ENCODE data around the gene RTBDN.
"Not testable (repeated sequence)": the region's sequence is repeated elsewhere in the genome, so short reads cannot be mapped to it uniquely, and the experiment has no call there.

RTBDN gene

DNA sequence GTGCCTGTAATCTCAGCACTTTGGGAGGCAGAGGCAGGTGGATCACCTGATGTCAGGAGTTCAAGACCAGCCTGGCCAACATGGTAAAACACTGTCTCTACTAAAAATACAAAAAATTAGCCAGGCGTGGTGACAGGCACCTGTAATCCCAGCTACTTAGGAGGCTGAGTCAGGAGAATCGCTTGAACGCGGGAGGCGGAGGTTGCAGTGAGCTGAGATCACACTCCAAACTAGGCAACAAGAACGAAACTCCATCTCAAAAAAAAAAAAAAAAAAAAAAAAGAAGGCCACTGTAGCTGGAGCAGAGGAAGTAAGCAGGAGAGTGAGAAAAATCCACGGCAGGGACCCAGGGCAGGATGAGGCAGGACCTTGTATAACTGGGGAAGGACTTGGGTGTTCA lies 12.2 kb upstream of the RTBDN start:
- H3K36me3 ChIP-seq (ENCODE audit: control insufficient read depth, low read depth, low read length); H3K9ac ChIP-seq (ENCODE audit: low read length); H3K4me1 ChIP-seq (ENCODE audit: control insufficient read depth, low read depth, low read length); H3K4me3 ChIP-seq (ENCODE audit: low read length); H3K9me3 ChIP-seq (ENCODE audit: control insufficient read depth, low read depth, low read length); H3K27ac ChIP-seq (ENCODE audit: low read length): not testable (repeated sequence)
- H3K27me3 ChIP-seq (ENCODE audit: control insufficient read depth, insufficient read depth, low read length), result peaks cover 11% of the 10 kb centered on the region

DNA sequence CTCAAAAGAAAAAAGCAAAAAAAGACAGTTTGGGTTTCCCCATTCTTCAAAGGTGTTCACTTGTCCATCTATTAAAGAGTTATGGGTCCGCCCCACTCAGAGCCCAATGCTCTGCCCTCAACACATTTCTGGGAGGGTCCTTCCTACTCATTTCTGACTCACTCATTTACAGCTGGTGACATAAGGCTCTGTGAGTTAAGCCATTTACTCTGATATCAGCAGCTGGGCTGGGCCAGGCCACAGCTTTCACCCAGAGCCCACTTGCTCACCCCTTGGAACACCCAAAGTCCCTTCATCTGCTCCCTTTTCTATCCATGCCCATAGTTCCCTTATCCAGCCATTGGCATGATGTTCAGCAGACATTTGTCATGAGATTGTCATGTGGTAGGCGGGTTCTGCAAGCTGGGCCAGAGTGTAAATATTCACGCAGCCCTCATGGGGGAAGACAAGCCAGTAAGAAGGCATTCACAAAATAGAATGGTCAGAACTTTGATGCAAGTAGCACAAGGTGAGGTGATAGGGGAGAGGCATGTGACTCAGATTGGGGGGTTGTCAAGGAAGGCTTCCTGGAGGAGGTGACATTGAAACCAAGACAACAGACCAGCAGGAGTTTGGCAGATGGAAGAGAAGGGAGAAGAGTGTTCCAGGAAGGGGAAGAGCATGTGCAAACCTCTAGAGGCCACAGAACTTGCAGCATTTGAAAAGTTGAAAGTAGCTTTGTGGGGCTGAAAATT lies 9.8 kb upstream of the RTBDN start:
- H3K27ac ChIP-seq (ENCODE audit: low read length), result no peak overlapping the region
- H3K4me3 ChIP-seq (ENCODE audit: low read length), result no peak overlapping the region
- peaks cover 9% of the 10 kb centered on the region for H3K4me1 ChIP-seq (ENCODE audit: control insufficient read depth, low read depth, low read length)

DNA sequence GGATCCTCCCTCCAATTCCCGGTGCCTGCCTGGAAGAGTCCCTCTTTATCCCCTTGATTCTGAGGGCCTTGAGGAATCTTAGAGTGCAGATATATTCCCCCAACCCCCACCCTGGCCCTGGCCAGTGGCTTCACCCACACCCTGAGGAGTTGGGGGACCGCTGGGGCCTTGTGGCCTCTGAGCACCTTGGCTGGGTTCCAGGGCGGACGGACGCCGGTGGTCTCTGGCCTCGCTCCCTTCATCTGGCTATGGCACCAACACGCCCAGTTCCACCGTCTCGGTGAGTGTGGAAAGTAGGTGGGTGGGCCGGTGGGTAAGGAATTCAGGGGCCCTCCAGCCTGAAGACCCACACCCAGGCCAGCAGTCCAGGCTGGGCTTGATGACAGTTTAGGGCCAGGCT lies 8.9 kb upstream of the RTBDN start:
- peaks cover 20% of the 10 kb centered on the region for H3K27me3 ChIP-seq (ENCODE audit: control insufficient read depth, insufficient read depth, low read length)

More for the DNA sequence above, 9.8 kb upstream of the RTBDN start:
- Histone ChIP-seq H3K36me3 (ENCODE audit: control insufficient read depth, low read depth, low read length) (no peaks in the 10 kb centered on the region), H3K9me3 (ENCODE audit: control insufficient read depth, low read depth, low read length) (no peaks in the 10 kb centered on the region), H3K27me3 (ENCODE audit: control insufficient read depth, insufficient read depth, low read length) (peaks cover 16% of the 10 kb centered on the region), H3K9ac (ENCODE audit: low read length) (no peak overlapping the region)

DNA sequence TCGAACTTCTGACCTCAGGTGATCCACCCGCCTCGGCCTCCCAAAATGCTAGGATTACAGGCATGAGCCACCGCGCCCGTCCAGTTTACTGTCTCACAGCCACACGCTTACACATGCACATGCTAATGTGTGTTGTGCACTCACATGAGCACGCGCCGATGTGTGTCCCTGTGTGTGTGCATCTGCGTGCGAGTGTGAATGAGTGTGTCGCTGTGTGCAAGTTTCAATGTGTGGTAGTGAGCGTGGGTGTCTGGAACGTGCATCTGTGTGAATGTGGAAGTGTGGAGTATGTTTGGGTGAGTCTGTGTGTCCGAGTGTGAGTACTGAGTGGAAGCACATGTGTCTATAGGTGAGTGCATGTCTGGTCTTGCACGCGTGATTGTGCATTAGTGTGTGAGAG lies 8.1 kb upstream of the RTBDN start:
- H3K9ac ChIP-seq (ENCODE audit: low read length), result no peak overlapping the region
- no peaks in the 10 kb centered on the region for H3K9me3 ChIP-seq (ENCODE audit: control insufficient read depth, low read depth, low read length)
- no peak overlapping the region for H3K27ac ChIP-seq (ENCODE audit: low read length)
- H3K4me1 ChIP-seq (ENCODE audit: control insufficient read depth, low read depth, low read length), result peaks cover 12% of the 10 kb centered on the region
- H3K27me3 ChIP-seq (ENCODE audit: control insufficient read depth, insufficient read depth, low read length), result peaks cover 16% of the 10 kb centered on the region
- H3K36me3 ChIP-seq (ENCODE audit: control insufficient read depth, low read depth, low read length), result no peaks in the 10 kb centered on the region
- no peak overlapping the region for H3K4me3 ChIP-seq (ENCODE audit: low read length)

More for the DNA sequence above, 8.9 kb upstream of the RTBDN start:
- H3K4me3 ChIP-seq (ENCODE audit: low read length), result no peak overlapping the region
- no peak overlapping the region for H3K9ac ChIP-seq (ENCODE audit: low read length)
- no peaks in the 10 kb centered on the region for H3K9me3 ChIP-seq (ENCODE audit: control insufficient read depth, low read depth, low read length)
- no peaks in the 10 kb centered on the region for H3K36me3 ChIP-seq (ENCODE audit: control insufficient read depth, low read depth, low read length)
- no peak overlapping the region for H3K27ac ChIP-seq (ENCODE audit: low read length)
- H3K4me1 ChIP-seq (ENCODE audit: control insufficient read depth, low read depth, low read length), result peaks cover 12% of the 10 kb centered on the region

DNA sequence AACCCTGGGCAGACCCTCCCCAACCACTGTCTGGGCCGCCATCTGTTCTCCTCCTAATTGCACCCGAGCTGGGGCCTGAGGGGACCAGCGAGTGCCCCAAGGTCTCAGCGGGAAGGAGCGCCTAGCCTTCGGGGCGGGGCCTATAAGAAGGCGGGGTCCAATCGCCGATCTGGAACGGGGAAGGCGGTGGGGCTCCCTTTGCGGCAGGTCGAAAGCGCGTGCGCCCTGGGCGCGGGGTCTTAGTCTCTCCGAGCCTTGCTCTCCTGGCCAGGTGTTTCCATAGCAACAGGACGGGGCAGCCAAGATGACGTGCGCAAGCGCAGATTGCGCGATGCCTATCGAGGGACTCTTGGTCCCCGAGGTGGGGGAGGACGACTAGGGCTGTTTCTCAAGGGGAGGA lies 6.7 kb upstream of the RTBDN start:
- Histone ChIP-seq H3K4me3 (ENCODE audit: low read length) (peak overlapping the region; percentile 59), H3K27ac (ENCODE audit: low read length) (peak overlapping the region; percentile 61), H3K9me3 (ENCODE audit: control insufficient read depth, low read depth, low read length) (no peaks in the 10 kb centered on the region), H3K9ac (ENCODE audit: low read length) (peak overlapping the region; percentile 40), H3K36me3 (ENCODE audit: control insufficient read depth, low read depth, low read length) (no peaks in the 10 kb centered on the region), H3K27me3 (ENCODE audit: control insufficient read depth, insufficient read depth, low read length) (peaks cover 19% of the 10 kb centered on the region), H3K4me1 (ENCODE audit: control insufficient read depth, low read depth, low read length) (peaks cover 12% of the 10 kb centered on the region)

DNA sequence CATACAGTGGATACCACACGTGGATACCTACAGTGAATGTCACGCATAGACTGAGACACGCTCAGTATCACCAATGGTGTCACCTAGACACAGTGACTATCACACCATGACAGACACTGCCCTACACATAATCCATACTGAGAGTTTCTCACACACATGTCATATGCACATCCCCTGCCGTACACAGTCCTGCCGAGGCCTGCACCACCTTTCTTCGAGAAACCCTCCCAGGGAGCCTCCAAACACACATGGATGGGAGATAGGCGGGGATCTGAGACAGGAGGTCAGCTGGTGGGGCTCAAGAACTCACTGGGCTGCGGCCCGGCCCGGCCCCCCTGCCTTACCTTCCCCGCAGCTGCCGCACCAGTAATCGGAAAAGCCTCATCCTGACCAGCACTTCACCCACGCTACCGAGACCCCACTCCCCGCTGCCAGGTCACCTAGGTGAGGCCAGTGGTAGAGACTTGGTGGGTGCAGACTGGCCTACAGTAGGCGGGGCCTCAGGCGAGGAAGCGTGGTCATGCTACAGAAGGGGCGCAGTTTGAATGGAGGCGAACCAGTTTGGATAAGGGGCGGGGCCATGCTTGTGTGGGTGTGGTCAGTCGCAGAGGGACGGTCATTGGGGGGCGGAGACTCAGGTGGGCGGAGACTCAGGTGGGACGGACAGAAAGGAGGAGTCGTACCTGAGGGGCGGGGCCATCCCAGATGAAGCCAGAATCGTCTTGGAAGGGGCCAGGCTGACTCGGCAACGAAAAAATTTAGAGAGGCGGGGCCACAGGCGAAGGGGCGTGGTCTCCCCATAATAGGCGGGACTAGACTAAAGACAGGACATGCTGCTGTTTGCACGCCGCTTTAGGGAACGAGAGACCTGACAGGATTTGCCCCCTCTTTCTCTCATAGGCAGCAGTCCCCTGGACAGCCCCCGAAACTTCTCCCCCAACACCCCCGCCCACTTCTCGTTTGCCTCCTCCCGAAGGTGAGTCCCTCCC lies 6.0 kb upstream of the RTBDN start:
- Histone ChIP-seq H3K9ac (ENCODE audit: low read length) (peak overlapping the region; percentile 40), H3K27ac (ENCODE audit: low read length) (peak overlapping the region; percentile 61), H3K27me3 (ENCODE audit: control insufficient read depth, insufficient read depth, low read length) (peaks cover 26% of the 10 kb centered on the region)

DNA sequence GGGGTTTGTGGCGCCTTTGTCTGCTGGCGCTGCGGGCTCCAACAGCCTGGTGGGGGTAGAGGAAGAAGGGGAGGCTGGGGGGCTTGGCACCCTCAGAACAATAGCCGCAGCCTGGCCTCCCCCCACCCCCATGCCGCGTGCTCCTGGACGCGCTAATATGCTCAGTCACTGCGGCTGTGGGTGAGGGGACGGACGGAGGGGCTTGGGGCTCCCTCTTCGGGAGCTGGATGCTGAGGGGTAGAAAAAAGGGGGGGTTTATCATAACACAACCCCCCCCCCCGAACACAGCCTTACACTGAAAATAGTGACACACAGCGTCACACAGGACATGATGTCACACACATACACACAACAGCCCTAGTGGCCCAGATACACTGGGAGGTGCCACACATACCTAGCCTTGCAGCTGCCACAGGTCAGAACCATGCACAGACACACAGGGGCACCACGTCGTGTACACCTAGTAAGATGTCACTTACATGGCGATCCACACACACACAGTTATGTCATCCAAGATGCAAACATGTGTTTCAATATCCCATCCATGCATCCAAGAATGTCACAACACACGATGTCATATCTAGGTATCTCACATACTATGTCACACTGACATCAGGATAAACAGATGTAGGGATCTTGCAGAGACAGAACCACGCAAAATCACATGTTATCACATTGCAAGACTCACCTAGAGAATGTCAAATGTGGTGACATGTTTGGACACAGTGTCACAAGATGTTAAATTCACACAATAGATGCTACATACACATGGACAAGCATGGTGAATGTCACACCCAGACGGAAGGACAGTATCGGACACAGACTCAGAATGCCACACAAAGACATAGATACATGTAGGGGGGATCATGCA lies 4.7 kb upstream of the RTBDN start:
- Histone ChIP-seq H3K9ac (ENCODE audit: low read length) (peak overlapping the region; percentile 38), H3K4me1 (ENCODE audit: control insufficient read depth, low read depth, low read length) (peaks cover 12% of the 10 kb centered on the region), H3K9me3 (ENCODE audit: control insufficient read depth, low read depth, low read length) (no peaks in the 10 kb centered on the region), H3K27ac (ENCODE audit: low read length) (no peak overlapping the region), H3K27me3 (ENCODE audit: control insufficient read depth, insufficient read depth, low read length) (peaks cover 39% of the 10 kb centered on the region), H3K4me3 (ENCODE audit: low read length) (peak overlapping the region; percentile 61), H3K36me3 (ENCODE audit: control insufficient read depth, low read depth, low read length) (no peaks in the 10 kb centered on the region)

More for the DNA sequence above, 6.0 kb upstream of the RTBDN start:
- Histone ChIP-seq H3K4me1 (ENCODE audit: control insufficient read depth, low read depth, low read length) (peaks cover 12% of the 10 kb centered on the region), H3K36me3 (ENCODE audit: control insufficient read depth, low read depth, low read length) (no peaks in the 10 kb centered on the region), H3K9me3 (ENCODE audit: control insufficient read depth, low read depth, low read length) (no peaks in the 10 kb centered on the region), H3K4me3 (ENCODE audit: low read length) (peak overlapping the region; percentile 59)

DNA sequence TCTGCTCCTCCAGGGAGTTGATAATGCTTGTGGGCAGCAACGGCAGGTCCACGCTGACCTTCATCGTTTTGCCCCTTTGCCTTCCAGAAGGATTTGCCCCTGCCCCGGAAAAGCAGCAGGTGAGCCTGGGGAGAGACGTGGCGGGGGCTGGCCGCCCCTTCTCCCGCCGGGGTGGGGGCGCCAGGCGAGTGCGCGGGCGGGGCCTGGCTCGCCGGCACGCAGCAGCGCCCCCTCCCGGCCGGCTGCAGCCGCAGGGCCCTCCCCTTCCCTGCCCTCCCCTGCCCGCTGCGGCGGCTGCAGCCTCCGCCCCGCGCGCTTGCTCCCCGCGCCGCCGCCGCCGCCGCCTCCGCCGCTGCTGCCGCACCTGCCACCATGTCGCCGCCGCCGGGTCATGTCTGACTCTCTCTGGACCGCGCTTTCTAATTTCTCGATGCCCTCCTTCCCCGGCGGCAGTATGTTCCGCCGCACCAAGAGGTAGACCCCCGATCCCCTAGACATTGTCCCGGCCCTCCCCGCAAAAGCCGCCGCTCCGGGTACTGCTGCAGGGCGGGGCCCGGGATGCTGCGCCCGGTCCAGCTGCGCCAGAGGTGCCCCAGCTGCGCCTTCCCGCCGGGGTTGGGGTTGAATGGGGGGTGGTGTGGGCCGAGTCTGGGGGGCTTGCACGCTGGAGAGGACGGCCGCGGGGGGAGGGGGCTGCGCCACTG lies 4.0 kb upstream of the RTBDN start, which contains the start of gene MAST1:
MAST1 (plus strand) TSS at position 334 of the 704 bp plus-strand sequence; CDS start at position 392, 58 bp downstream.
- Histone ChIP-seq H3K36me3 (ENCODE audit: control insufficient read depth, low read depth, low read length) (no peaks in the 10 kb centered on the region), H3K4me1 (ENCODE audit: control insufficient read depth, low read depth, low read length) (peaks cover 12% of the 10 kb centered on the region), H3K27ac (ENCODE audit: low read length) (no peak within 1 kb of the TSS), H3K9ac (ENCODE audit: low read length) (peak within 1 kb of the TSS; percentile 38), H3K27me3 (ENCODE audit: control insufficient read depth, insufficient read depth, low read length) (peaks cover 41% of the 10 kb centered on the region), H3K4me3 (ENCODE audit: low read length) (peak within 1 kb of the TSS; percentile 61), H3K9me3 (ENCODE audit: control insufficient read depth, low read depth, low read length) (no peaks in the 10 kb centered on the region)

DNA sequence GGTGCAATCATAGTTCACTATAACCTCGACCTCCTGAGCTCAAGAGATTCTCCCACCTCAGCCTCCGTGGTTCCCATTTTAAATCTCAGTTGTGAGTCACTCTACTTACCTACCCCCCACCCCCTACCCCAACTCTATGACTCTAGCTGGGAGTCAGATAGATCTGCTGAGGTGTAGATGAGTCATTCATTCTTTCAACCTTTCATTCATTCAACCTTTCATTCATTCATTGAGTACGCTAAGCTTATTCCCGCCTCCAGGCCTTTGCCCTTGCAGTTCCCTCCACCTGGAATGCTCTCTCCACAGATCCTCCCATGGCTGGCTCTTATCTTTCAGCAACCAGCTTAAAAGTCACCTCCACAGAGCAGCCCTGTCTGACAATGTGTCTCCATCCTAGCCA lies 2.8 kb upstream of the RTBDN start:
- no peak overlapping the region for H3K9ac ChIP-seq (ENCODE audit: low read length)
- H3K36me3 ChIP-seq (ENCODE audit: control insufficient read depth, low read depth, low read length), result no peaks in the 10 kb centered on the region
- no peaks in the 10 kb centered on the region for H3K9me3 ChIP-seq (ENCODE audit: control insufficient read depth, low read depth, low read length)
- peaks cover 15% of the 10 kb centered on the region for H3K4me1 ChIP-seq (ENCODE audit: control insufficient read depth, low read depth, low read length)
- no peak overlapping the region for H3K4me3 ChIP-seq (ENCODE audit: low read length)
- no peak overlapping the region for H3K27ac ChIP-seq (ENCODE audit: low read length)
- peaks cover 49% of the 10 kb centered on the region for H3K27me3 ChIP-seq (ENCODE audit: control insufficient read depth, insufficient read depth, low read length)

DNA sequence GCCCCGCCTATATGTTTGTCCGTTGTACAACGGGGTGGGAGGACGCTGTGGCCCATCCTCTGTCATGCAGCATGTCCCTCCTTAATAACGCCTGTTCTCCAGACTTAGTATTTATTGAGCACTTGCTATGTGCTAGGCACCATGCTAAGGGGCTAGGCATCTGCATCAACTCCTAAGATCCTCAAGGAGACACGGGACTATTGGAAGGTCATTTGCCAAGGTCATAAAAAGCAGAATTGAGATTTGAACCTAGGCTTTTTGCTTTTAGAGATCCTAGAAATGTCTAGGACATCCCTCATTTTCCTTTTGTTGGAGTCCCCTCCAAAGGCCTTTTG lies 2.1 kb upstream of the RTBDN start:
- Histone ChIP-seq H3K36me3 (ENCODE audit: control insufficient read depth, low read depth, low read length) (no peaks in the 10 kb centered on the region), H3K4me3 (ENCODE audit: low read length) (no peak overlapping the region), H3K4me1 (ENCODE audit: control insufficient read depth, low read depth, low read length) (peaks cover 15% of the 10 kb centered on the region), H3K9me3 (ENCODE audit: control insufficient read depth, low read depth, low read length) (no peaks in the 10 kb centered on the region), H3K9ac (ENCODE audit: low read length) (no peak overlapping the region), H3K27ac (ENCODE audit: low read length) (no peak overlapping the region), H3K27me3 (ENCODE audit: control insufficient read depth, insufficient read depth, low read length) (peaks cover 56% of the 10 kb centered on the region)

Data from iPS-18a (cell line).